Measurements from ENCODE around the gene RAB12. TPM values are rescaled to one million over a fixed set of nuclear protein-coding genes. Genes with fewer than 3 reads are reported as not detected.
A peak's percentile ranks its signal among the peaks of the same experiment; 100 is the strongest.

RAB12 gene
- total RNA-seq, 1 donor from 2014 or later, result 48.5 TPM

GRCh38 chr18:8660316-8660715 is 51.1 kb downstream of the RAB12 start:
- H3K36me3 Mint-ChIP-seq (ENCODE audit: unreplicated experiment), result no peaks in the 10 kb centered on the region
- TF ChIP-seq CTCF (IDR thresholded peaks at IDR 0.05), result no peak
- H3K27me3 Mint-ChIP-seq (ENCODE audit: unreplicated experiment), result no peaks in the 10 kb centered on the region
- H3K4me1 Mint-ChIP-seq (ENCODE audit: unreplicated experiment), result peaks cover 34% of the 10 kb centered on the region
- no peak for DNase-seq (ENCODE audit: extremely low spot score, unreplicated experiment)
- no peak overlapping the region for H3K4me3 Mint-ChIP-seq (ENCODE audit: unreplicated experiment)
- no peaks in the 10 kb centered on the region for H3K9me3 Mint-ChIP-seq (ENCODE audit: unreplicated experiment)
- H3K27ac Mint-ChIP-seq (ENCODE audit: unreplicated experiment), result no peak overlapping the region

GRCh38 chr18:8661754-8662559 is 52.7 kb downstream of the RAB12 start:
- no peak overlapping the region for H3K4me3 Mint-ChIP-seq (ENCODE audit: unreplicated experiment)
- no peaks in the 10 kb centered on the region for H3K27me3 Mint-ChIP-seq (ENCODE audit: unreplicated experiment)
- peak overlapping the region; percentile 72 for H3K27ac Mint-ChIP-seq (ENCODE audit: unreplicated experiment)
- no peaks in the 10 kb centered on the region for H3K36me3 Mint-ChIP-seq (ENCODE audit: unreplicated experiment)
- no peak for TF ChIP-seq CTCF (IDR thresholded peaks at IDR 0.05)
- DNase-seq (ENCODE audit: extremely low spot score, unreplicated experiment), result peak; percentile 76
- no peaks in the 10 kb centered on the region for H3K9me3 Mint-ChIP-seq (ENCODE audit: unreplicated experiment)
- H3K4me1 Mint-ChIP-seq (ENCODE audit: unreplicated experiment), result peaks cover 32% of the 10 kb centered on the region

- Mint-ChIP-seq H3K27ac (ENCODE audit: unreplicated experiment) (no peak overlapping the region), H3K4me3 (ENCODE audit: unreplicated experiment) (no peak overlapping the region), H3K9me3 (ENCODE audit: unreplicated experiment) (no peaks in the 10 kb centered on the region), H3K36me3 (ENCODE audit: unreplicated experiment) (no peaks in the 10 kb centered on the region), H3K27me3 (ENCODE audit: unreplicated experiment) (no peaks in the 10 kb centered on the region), H3K4me1 (ENCODE audit: unreplicated experiment) (peaks cover 24% of the 10 kb centered on the region)
- no peak for TF ChIP-seq CTCF (IDR thresholded peaks at IDR 0.05)
- DNase-seq (ENCODE audit: extremely low spot score, unreplicated experiment), result peak; percentile 76
These were observed 53.5 kb downstream of the RAB12 start for GRCh38 chr18:8662560-8663255.

GRCh38 chr18:8667846-8668245 is 58.6 kb downstream of the RAB12 start:
- H3K9me3 Mint-ChIP-seq (ENCODE audit: unreplicated experiment), result no peaks in the 10 kb centered on the region
- no peaks in the 10 kb centered on the region for H3K27me3 Mint-ChIP-seq (ENCODE audit: unreplicated experiment)
- no peaks in the 10 kb centered on the region for H3K36me3 Mint-ChIP-seq (ENCODE audit: unreplicated experiment)
- no peak for DNase-seq (ENCODE audit: extremely low spot score, unreplicated experiment)
- TF ChIP-seq CTCF (IDR thresholded peaks at IDR 0.05), result no peak
- no peak overlapping the region for H3K27ac Mint-ChIP-seq (ENCODE audit: unreplicated experiment)
- peaks cover 2% of the 10 kb centered on the region for H3K4me1 Mint-ChIP-seq (ENCODE audit: unreplicated experiment)
- H3K4me3 Mint-ChIP-seq (ENCODE audit: unreplicated experiment), result no peak overlapping the region

- peaks cover 3% of the 10 kb centered on the region for H3K4me1 Mint-ChIP-seq (ENCODE audit: unreplicated experiment)
- no peak overlapping the region for H3K27ac Mint-ChIP-seq (ENCODE audit: unreplicated experiment)
- no peak for TF ChIP-seq CTCF (IDR thresholded peaks at IDR 0.05)
- no peaks in the 10 kb centered on the region for H3K36me3 Mint-ChIP-seq (ENCODE audit: unreplicated experiment)
- no peak for DNase-seq (ENCODE audit: extremely low spot score, unreplicated experiment)
- H3K4me3 Mint-ChIP-seq (ENCODE audit: unreplicated experiment), result no peak overlapping the region
- H3K27me3 Mint-ChIP-seq (ENCODE audit: unreplicated experiment), result no peaks in the 10 kb centered on the region
- H3K9me3 Mint-ChIP-seq (ENCODE audit: unreplicated experiment), result no peaks in the 10 kb centered on the region
These were observed 59.1 kb downstream of the RAB12 start for GRCh38 chr18:8668381-8668780.
